ENCODE measurements around the gene PPP6R2.

PPP6R2 gene

GRCh38 chr22:50439314-50439870 is 96.3 kb downstream of the PPP6R2 start:
- no peak for TF ChIP-seq CTCF (IDR thresholded peaks at IDR 0.05; ENCODE audit: control extremely low read depth, extremely low read depth, low read depth, missing control alignments)
- ChIA-PET POLR2A (no interaction called here), CTCF (interaction anchor here (0.7 to 1.2 kb wide), 2 partner anchors 9 to 163 kb away, joined by 3 to 4 read pairs; no protein-coding TSS in a partner anchor)
- DNase-seq (ENCODE audit: extremely low spot score) = no peak

- ChIA-PET POLR2A (no interaction called here), CTCF (interaction anchor here (0.7 to 1.4 kb wide), 2 partner anchors 10 to 181 kb away, joined by 3 read pairs; no protein-coding TSS in a partner anchor)
- no peak for TF ChIP-seq CTCF (IDR thresholded peaks at IDR 0.05; ENCODE audit: control extremely low read depth, extremely low read depth, low read depth, missing control alignments)
- DNase-seq (ENCODE audit: extremely low spot score) = no peak
Measured at GRCh38 chr22:50439871-50440331, 96.8 kb downstream of the PPP6R2 start.

GRCh38 chr22:50440544-50441249 is 97.6 kb downstream of the PPP6R2 start:
- TF ChIP-seq CTCF (IDR thresholded peaks at IDR 0.05; ENCODE audit: control extremely low read depth, extremely low read depth, low read depth, missing control alignments) = no peak
- DNase-seq (ENCODE audit: extremely low spot score) = no peak
- ChIA-PET CTCF (interaction anchor here (1.0 to 1.4 kb wide), 3 partner anchors 8 to 180 kb away, joined by 3 read pairs; no protein-coding TSS in a partner anchor), POLR2A (no interaction called here)

GRCh38 chr22:50441428-50441993 is 98.4 kb downstream of the PPP6R2 start:
- ChIA-PET CTCF (interaction anchor here (1.2 kb wide), 1 partner anchor 9 kb away, joined by 3 read pairs; no protein-coding TSS in a partner anchor), POLR2A (no interaction called here)
- no peak for TF ChIP-seq CTCF (IDR thresholded peaks at IDR 0.05; ENCODE audit: control extremely low read depth, extremely low read depth, low read depth, missing control alignments)

GRCh38 chr22:50443197-50443596 is 100.1 kb downstream of the PPP6R2 start:
- POLR2A ChIA-PET = no interaction called here
- no peak for TF ChIP-seq CTCF (IDR thresholded peaks at IDR 0.05; ENCODE audit: control extremely low read depth, extremely low read depth, low read depth, missing control alignments)
- CTCF ChIA-PET = no interaction called here
- no peak for DNase-seq (ENCODE audit: extremely low spot score)

More at GRCh38 chr22:50441428-50441993, 98.4 kb downstream of the PPP6R2 start:
- DNase-seq (ENCODE audit: extremely low spot score) = no peak

- TF ChIP-seq CTCF (IDR thresholded peaks at IDR 0.05; ENCODE audit: control extremely low read depth, extremely low read depth, low read depth, missing control alignments) = no peak
- CTCF ChIA-PET = no interaction called here
- POLR2A ChIA-PET = no interaction called here
- DNase-seq (ENCODE audit: extremely low spot score) = no peak
Measured at GRCh38 chr22:50443801-50444625, 100.9 kb downstream of the PPP6R2 start.

All from GM10248 (cell line).